Cardiac atrium fibroblast (primary cell): Measurements from ENCODE around the gene NLN. TPM values are rescaled to one million over a fixed set of nuclear protein-coding genes. Genes with fewer than 3 reads are reported as not detected.

Experiments used
- total RNA-seq: library from RNA; depleted of rRNA; stranded (reverse); fragments of >200 nt; gene quantifications from 2 replicates; pipeline ENCODE4 v1.2.3, GENCODE V29; 2015

NLN gene
- 16.8 and 17.7 TPM in 2 replicates for total RNA-seq

GRCh38 chr5:65721720-65722574, at the start of gene NLN, which contains the start of gene SGTB:
Gene NLN, plus strand, starts transcription at chr5:65722205. Its CDS starts 169 bp downstream, at chr5:65722374.
Gene SGTB, minus strand, starts transcription at chr5:65722109. Its CDS starts 1,302 bp downstream, at chr5:65720807.

Other genes with a start within 250 kb of the NLN start
- 3.1 and 7.5 TPM in 2 replicates for gene ADAMTS6, start 240.3 kb upstream of the NLN start, total RNA-seq
- gene CENPK, start 159.0 kb upstream of the NLN start, total RNA-seq: 2.6 and 6.1 TPM in 2 replicates
- 23.6 and 26.6 TPM in 2 replicates for gene PPWD1, start 158.9 kb upstream of the NLN start, total RNA-seq
- 7.8 and 10.2 TPM in 2 replicates for gene TRIM23, start 97.9 kb upstream of the NLN start, total RNA-seq
- gene SHLD3, start 97.2 kb upstream of the NLN start, total RNA-seq: 1.9 and 2.9 TPM in 2 replicates
- gene TRAPPC13, start 97.2 kb upstream of the NLN start, total RNA-seq: 15.5 and 19.9 TPM in 2 replicates
- gene SGTB, start 96 bp upstream of the NLN start, total RNA-seq: 10.5 and 14.1 TPM in 2 replicates
- 26.4 and 37.4 TPM in 2 replicates for gene ERBIN, start 204.4 kb downstream of the NLN start, total RNA-seq